Stimulated activated naive CD8-positive, alpha-beta T cell treated with anti-CD3 and anti-CD28 coated beads, Interleukin-15, amount 100 ng/mL, for 72 hours (primary cell): Measurements from ENCODE around the gene UBE2R2.
A peak's percentile ranks its signal among the peaks of the same experiment; 100 is the strongest.
"Not testable (repeated sequence)": the region's sequence is repeated elsewhere in the genome, so short reads cannot be mapped to it uniquely, and the experiment has no call there.

ENCODE experiments used
- ATAC-seq: fragments of 150-1000 bp; cut with Tn5 transposase; 2 replicates; pipeline ENCODE4 v1.10.0; 2021; ENCODE audit warnings: mild to moderate bottlenecking, moderate library complexity
- DNase-seq, 2 donors: peaks; one replicate each; pipeline ENCODE4 v3.0.0; 2021 to 2022
- H3K27ac Mint-ChIP-seq, 2 donors: one replicate each; pipeline ENCODE4 v1.8.0; 2022; ENCODE audit warnings: mild to moderate bottlenecking in 2 of 2, mixed read lengths in 2 of 2, moderate library complexity in 2 of 2
- H3K27me3 Mint-ChIP-seq: one replicate; pipeline ENCODE4 v1.8.0; 2022; ENCODE audit warnings: mixed read lengths
- H3K4me1 Mint-ChIP-seq: one replicate; pipeline ENCODE4 v1.8.0; 2022; ENCODE audit warnings: mild to moderate bottlenecking, mixed read lengths
- H3K4me3 Mint-ChIP-seq, 2 donors: one replicate each; pipeline ENCODE4 v1.8.0; 2022; ENCODE audit warnings: mild to moderate bottlenecking in 2 of 2, mixed read lengths in 2 of 2, moderate library complexity in 1 of 2
- H3K9me3 Mint-ChIP-seq, 2 donors: one replicate each; pipeline ENCODE4 v1.8.0; 2022; ENCODE audit warnings: mixed read lengths in 2 of 2

Gene UBE2R2

DNA sequence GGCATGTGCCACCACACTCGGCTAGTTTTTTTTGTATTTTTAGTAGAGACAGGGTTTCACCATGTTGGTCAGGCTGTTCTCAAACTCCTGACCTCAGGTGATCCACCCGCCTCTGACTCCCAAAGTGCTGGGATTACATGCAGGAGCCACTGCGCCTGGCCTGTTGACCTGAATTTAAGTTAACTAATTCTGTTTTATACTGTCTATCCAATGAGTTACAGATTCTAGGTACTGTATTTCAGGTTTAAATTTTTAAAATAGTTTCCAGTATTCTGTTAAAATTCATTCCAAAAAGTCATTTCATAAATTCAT is 30.9 kb downstream of the UBE2R2 start:
- H3K4me1 Mint-ChIP-seq = peaks cover 34% of the 10 kb centered on the region
- peak overlapping the region in 1 of 2 donors; percentile 4 for H3K27ac Mint-ChIP-seq

DNA sequence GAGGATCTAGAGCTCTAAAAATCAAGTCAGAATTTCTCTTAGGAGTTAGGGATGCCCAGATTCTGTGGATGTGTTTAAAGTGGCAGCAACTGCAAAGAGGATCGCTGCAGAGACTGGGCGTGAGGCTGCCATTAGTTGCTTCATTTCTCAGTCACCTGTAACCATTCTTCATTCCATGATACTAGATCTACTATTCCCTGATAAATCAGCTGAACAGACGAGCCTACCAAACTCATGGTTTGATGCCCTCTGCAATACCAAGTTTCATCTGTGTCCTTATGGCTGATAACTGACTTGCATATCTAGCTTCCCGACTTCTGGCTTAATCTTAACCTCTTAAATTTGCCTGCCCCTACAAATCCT is 33.3 kb downstream of the UBE2R2 start:
- H3K27ac Mint-ChIP-seq = no peak overlapping the region
- DNase-seq (no peak), ATAC-seq (no peak)
- H3K27me3 Mint-ChIP-seq = no peaks in the 10 kb centered on the region
- H3K4me3 Mint-ChIP-seq = no peak overlapping the region
- H3K9me3 Mint-ChIP-seq = no peaks in the 10 kb centered on the region
- peaks cover 28% of the 10 kb centered on the region for H3K4me1 Mint-ChIP-seq

More for the DNA sequence above, 30.9 kb downstream of the UBE2R2 start:
- not testable (repeated sequence) for H3K9me3 Mint-ChIP-seq, H3K27me3 Mint-ChIP-seq, DNase-seq, ATAC-seq, H3K4me3 Mint-ChIP-seq

DNA sequence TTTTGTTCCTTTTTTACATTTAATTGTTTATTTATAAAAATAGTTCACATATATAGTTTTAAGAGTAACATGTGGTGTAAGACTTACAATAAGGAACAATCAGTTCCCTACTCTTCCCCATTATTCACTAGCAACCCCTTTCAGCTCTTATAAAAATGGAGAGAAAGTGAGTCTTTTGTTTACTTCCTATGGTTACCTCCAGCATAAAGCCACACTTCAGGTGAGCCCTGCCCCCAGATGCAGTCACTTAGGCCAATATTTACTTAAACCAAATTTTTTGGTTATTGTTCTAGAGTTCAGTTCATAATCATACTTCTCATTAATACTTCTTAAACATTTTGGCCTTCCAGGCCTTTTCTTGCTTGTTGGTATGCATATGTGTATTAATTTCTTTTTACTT is 33.7 kb downstream of the UBE2R2 start:
- H3K9me3 Mint-ChIP-seq = no peaks in the 10 kb centered on the region
- H3K4me3 Mint-ChIP-seq = no peak overlapping the region
- ATAC-seq = no peak
- H3K27ac Mint-ChIP-seq = no peak overlapping the region
- no peak for DNase-seq
- H3K27me3 Mint-ChIP-seq = no peaks in the 10 kb centered on the region
- peaks cover 32% of the 10 kb centered on the region for H3K4me1 Mint-ChIP-seq

DNA sequence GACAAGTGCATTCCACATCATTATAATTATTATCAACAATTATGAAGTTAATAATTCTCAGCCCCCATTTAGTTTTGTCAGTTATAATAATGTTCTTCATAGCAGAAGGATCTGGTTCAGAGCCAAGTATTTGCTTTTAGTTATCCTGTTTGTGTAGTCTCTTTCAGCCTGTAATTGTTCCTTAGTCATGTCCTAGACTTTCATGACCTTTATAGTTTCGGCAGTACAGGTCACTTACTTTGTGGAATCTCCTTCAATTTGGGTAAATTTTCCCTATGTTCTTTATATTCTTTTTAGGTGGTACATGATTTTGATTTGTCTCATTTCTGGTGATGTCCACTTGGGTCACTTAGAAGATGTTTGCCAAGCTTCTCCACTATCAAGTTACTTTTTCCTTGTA is 34.3 kb downstream of the UBE2R2 start:
- no peak overlapping the region for H3K27ac Mint-ChIP-seq
- peaks cover 31% of the 10 kb centered on the region for H3K4me1 Mint-ChIP-seq
- H3K4me3 Mint-ChIP-seq = no peak overlapping the region
- ATAC-seq = no peak
- H3K27me3 Mint-ChIP-seq = no peaks in the 10 kb centered on the region
- H3K9me3 Mint-ChIP-seq = no peaks in the 10 kb centered on the region
- DNase-seq = no peak

DNA sequence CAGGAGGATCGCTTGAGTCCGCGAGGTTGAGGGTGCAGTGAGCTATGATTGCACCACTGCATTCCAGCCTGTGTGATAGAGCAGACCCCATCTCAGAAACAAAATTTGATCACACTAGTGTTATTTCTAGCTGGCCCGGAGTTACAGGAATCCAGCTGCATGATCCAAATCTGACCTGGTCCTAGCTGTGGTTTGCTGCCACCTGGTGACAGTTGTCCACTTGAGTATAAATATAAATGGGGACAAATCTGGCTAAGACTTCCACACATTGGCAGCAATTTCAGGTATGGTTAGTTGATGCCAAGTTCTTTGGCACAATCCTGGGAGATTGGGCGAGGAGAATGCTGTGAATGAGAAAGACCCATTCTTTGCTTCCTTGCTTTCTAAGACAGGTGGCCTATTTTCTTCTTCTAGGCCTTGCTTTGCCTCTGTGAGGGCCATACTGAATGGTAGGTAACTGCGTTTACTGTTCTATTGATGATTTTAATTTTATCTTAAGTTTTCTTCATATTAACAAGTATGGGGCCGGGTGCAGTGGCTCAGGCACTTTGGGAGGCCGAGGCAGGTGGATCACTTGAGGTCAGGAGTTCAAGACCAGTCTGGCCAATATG is 35.4 kb downstream of the UBE2R2 start:
- peak; percentile 59 for ATAC-seq
- Mint-ChIP-seq H3K9me3 (no peaks in the 10 kb centered on the region), H3K27ac (peak overlapping the region in 1 of 2 donors; percentile 57), H3K27me3 (no peaks in the 10 kb centered on the region), H3K4me3 (no peak overlapping the region), H3K4me1 (peaks cover 31% of the 10 kb centered on the region)
- peak; percentile 21 to 36 for DNase-seq

DNA sequence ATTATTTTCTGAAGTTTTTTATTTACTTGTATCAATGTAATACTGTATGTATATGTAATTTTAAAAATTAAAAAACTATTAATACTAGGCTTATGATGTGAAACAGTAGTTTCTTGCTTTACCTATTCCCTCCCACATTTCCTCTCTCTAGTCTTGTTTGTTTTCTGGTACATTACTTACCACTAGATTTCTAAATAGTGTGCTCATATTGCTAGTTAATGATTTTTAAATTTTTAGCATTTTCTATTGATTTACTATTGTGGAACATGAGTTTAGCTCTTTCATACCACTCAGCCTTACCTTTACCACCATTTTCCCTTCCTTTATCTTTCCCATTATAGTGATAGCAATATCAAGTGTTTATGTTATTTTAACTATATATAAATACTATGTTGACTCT is 39.3 kb downstream of the UBE2R2 start:
- H3K4me1 Mint-ChIP-seq = peaks cover 45% of the 10 kb centered on the region
- no peak overlapping the region for H3K4me3 Mint-ChIP-seq
- H3K27me3 Mint-ChIP-seq = no peaks in the 10 kb centered on the region
- H3K9me3 Mint-ChIP-seq = no peaks in the 10 kb centered on the region
- ATAC-seq (no peak), DNase-seq (no peak)
- H3K27ac Mint-ChIP-seq = no peak overlapping the region

DNA sequence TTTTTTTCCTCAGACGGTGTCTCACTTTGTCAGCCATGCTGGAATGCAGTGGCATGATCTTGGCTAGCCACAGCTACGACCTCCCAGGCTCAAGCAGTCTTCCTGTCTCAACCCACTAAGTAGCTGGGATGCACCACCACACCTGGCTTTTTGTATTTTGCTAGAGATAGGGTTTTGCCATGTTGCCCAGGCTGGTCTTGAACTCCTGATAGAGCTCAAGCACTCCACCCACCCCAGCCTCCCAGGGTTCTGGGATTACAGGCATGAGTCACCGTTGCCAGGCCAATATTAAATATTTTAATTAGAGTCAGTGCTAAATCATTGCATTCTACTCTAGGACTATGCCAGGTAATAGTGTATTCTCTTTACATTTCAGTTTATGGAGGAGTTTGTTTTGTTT is 41.5 kb downstream of the UBE2R2 start:
- Mint-ChIP-seq H3K27me3 (no peaks in the 10 kb centered on the region), H3K4me1 (peaks cover 45% of the 10 kb centered on the region), H3K27ac (no peak overlapping the region), H3K4me3 (no peak overlapping the region), H3K9me3 (no peaks in the 10 kb centered on the region)
- ATAC-seq (no peak), DNase-seq (no peak)

DNA sequence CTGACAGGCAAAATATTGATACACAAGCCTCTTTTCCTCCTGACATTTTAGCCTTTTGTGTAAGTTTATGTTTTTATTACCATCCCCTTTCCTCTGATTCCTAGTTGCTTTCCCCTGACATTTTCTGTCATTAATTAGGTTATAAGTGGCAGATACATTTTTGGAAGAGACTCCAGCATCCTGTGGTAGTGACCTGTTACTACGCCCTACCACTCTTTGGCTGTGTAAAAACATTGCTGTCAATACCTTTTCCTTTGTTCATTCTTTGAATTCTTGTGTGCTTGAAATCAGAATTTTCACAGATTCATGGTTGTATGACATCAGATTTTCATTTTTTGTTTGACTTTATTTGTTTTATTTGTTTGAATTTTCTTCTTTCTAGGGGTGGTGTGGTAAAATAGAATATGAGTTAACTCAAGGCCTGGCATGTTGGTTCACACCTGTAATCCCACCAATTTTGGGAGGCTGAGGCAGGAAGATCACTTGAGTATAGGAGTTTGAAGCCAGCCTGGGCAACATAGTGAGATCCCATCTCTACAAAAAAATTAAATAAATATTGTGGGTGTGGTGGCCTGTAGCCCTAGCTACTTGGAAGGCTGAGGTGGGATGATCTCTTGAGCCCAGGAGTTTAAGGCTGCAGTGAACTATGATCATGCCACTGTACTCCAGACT is 43.4 kb downstream of the UBE2R2 start:
- no peaks in the 10 kb centered on the region for H3K27me3 Mint-ChIP-seq
- H3K4me3 Mint-ChIP-seq = no peak overlapping the region
- peak overlapping the region; percentile 65 to 77 for H3K27ac Mint-ChIP-seq
- peaks cover 39% of the 10 kb centered on the region for H3K4me1 Mint-ChIP-seq
- H3K9me3 Mint-ChIP-seq = no peaks in the 10 kb centered on the region
- ATAC-seq (no peak), DNase-seq (no peak)

DNA sequence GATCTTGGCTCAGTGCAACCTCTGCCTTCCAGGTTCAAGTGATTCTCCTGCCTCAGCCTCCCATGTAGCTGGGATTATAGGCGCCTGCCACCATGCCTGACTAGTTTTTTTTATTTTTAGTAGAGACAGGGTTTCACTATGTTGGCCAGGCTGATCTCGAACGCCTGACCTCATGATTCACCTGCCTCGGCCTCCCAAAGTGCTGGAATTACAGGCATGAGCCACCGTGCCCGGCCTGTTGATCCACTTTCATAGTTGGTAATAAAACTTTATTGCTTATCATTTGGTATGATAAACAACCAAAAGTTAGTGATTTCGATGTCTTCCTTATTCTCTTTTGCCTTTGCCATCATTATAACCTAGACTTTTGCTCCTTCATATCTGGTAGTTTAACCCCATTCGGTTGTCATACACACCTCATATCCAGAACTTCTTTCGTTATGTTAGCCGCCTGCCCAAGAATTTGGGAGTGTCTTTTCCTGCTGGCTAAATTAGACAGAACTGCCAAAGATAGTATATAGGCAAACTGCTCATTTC is 45.0 kb downstream of the UBE2R2 start:
- no peaks in the 10 kb centered on the region for H3K9me3 Mint-ChIP-seq
- ATAC-seq = no peak
- no peak overlapping the region for H3K4me3 Mint-ChIP-seq
- H3K27ac Mint-ChIP-seq = no peak overlapping the region
- H3K27me3 Mint-ChIP-seq = no peaks in the 10 kb centered on the region
- peaks cover 42% of the 10 kb centered on the region for H3K4me1 Mint-ChIP-seq
- DNase-seq = no peak

DNA sequence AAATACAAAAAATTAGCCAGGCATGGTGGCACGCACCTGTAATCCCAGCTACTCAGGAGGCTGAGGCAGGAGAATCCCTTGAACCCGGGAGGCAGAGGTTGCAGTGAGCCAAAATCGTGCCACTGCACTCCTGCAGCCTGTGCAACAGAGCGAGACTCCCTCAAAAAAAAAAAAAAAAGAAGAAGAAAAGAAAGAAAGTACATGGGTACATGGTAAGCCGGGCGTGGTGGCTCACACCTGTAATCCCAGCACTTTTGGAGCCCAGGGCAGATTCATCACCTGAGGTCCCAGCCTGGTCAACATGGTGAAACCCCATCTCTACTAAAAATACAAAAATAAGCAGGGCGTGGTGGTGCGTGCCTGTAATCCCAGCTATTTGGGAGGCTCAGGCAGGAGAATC is 46.1 kb downstream of the UBE2R2 start:
- H3K27me3 Mint-ChIP-seq, H3K4me3 Mint-ChIP-seq, DNase-seq, ATAC-seq, H3K9me3 Mint-ChIP-seq, H3K27ac Mint-ChIP-seq: not testable (repeated sequence)
- peaks cover 48% of the 10 kb centered on the region for H3K4me1 Mint-ChIP-seq

DNA sequence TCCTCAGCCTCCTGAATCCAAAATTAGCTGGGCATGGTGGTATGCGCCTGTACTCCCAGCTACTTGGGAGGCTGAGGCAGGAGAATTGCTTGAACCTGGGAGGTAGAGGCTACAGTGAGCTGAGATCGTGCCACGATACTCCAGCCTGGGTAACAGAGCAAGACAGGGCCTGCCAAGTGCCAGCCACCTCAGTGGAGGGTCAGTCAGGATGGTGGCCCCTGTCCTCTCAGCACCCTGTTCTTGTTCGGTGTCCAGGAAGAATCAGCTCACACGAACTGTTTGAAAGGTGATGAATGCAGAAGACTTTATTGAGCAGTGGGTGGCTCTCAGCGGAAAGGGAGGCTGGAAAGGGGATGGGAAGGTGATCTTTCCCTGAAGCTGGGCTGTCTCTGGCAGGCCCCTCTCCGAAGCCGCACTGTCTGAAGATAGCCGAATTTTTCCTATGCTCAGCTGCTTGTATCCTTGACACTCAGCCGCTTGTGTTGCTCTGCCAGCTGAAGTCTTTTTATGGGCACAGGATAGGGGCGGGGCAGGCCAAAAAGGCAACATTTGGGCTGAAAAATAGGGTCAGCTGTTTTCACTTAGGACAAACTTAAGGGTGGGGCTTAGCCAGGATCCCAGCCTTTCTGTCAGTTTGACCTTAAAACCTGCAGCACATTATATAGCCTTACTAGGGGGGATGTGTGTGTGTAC is 50.9 kb downstream of the UBE2R2 start:
- ATAC-seq = no peak
- H3K9me3 Mint-ChIP-seq = no peaks in the 10 kb centered on the region
- peaks cover 34% of the 10 kb centered on the region for H3K4me1 Mint-ChIP-seq
- H3K27me3 Mint-ChIP-seq = no peaks in the 10 kb centered on the region
- no peak overlapping the region for H3K4me3 Mint-ChIP-seq
- DNase-seq = no peak
- peak overlapping the region in 1 of 2 donors; percentile 41 for H3K27ac Mint-ChIP-seq

DNA sequence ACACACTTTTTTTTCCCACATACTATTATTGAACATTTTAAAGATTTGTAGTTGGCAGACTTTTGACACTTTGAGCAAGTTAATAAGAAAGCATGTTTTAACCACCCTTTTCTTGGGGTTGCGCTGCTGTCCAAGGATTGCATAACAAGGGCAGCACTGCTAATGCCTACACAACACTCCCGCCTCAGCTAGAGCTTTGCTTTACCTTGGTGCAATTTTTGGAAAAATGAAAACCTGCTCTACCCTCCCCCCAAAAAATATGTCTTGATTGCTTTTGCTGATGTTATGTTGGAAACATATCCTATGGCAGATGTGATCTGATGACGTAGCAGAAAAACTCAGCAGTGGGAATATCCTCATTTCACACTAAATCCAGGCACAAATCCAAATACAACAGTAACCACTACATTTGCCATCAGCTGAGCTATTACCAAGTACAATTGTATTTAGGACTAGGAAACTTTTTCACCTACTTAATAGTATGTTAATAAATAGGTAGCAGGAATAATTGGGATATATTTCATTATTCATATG is 51.5 kb downstream of the UBE2R2 start:
- Mint-ChIP-seq H3K27ac (no peak overlapping the region), H3K9me3 (no peaks in the 10 kb centered on the region), H3K4me3 (no peak overlapping the region), H3K4me1 (peaks cover 34% of the 10 kb centered on the region), H3K27me3 (no peaks in the 10 kb centered on the region)
- no peak for DNase-seq
- no peak for ATAC-seq

DNA sequence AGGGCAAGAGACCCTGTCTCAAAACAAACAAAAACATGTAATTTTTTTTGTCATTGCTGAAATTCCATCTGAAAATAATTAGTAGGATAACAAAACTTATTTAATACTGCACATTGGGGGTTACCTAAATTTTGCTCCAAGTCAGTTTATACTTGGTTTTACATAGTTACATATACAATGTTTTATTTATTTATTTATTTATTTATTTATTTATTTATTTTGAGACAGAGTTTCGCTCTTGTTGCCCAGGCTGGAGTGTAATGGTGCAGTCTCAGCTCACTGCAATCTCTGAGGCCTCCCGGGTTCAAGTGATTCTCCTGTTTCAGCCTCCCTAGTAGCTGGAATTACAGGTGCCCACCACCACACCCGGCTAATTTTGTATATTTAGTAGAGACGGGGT is 52.3 kb downstream of the UBE2R2 start:
- not testable (repeated sequence) for H3K27me3 Mint-ChIP-seq, DNase-seq, ATAC-seq, H3K4me3 Mint-ChIP-seq, H3K9me3 Mint-ChIP-seq, H3K27ac Mint-ChIP-seq
- peaks cover 34% of the 10 kb centered on the region for H3K4me1 Mint-ChIP-seq

DNA sequence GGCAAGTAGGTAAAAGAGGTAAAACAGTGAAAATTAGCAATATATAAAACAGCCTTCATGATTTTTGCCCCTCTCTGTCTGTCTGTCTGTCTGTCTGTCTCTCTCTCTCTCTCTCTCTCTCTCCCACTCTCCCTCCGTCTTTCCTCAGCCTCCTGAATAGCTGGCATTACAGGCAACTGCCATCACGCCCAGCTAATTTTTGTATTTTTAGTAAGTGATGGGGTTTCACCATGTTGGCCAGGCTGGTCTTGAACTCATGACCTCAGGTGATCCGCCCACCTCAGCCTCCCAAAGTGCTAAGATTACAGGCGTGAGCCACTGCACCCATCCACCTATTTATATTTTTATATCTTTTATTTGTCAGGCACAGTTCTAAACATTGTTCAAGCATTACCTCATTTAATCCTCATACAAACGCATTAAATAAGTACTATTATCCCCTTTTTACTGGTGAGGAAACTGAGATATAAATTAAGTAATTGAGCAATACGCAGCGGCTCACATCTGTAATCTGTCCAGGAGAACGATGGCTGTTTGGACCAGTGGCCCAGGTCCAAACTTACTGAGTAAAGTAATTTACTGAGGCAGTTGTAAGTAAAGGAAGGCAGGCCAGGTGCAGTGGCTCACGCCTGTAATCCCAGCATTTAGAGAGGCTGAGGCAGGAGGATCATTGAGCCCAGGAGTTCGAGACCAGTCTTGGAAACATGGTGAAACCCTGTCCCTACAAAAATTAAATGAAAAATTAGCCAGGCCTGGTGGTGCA is 60.9 kb downstream of the UBE2R2 start:
- Mint-ChIP-seq H3K27ac (peak overlapping the region in 1 of 2 donors; percentile 21), H3K27me3 (no peaks in the 10 kb centered on the region), H3K4me3 (no peak overlapping the region), H3K9me3 (no peaks in the 10 kb centered on the region), H3K4me1 (peaks cover 42% of the 10 kb centered on the region)
- DNase-seq (no peak), ATAC-seq (no peak)

DNA sequence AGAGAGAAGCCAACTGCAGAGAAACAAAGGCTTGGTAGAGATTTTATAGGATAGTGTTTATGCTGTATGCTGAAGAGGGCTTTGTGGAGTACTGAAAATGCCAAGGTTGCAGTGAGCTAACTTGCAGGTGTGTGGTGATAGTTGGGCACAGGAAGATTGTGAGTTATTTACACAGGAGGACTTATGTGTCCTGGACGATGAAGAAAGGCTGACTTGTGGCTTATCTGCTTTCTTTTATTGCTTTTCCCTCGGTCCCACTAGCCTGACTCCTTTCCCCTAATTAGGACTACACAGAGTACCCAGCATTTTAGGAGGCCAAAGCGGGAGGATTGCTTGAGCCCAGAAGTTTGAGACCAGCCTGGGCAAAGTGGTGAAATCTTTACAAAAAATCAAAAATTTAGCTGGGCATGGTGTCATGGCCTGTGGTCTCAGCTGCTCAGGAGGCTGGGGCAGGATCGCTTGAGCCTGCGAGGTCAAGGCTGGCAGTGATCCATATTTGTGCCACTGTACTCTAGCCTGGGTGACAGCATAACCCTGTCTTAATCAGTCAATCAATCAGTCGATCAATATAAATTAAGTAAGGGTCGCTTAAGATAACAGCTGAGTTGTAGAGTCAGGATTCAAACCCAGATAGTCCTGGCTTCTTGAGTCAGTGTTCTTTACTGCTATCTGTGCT is 61.9 kb downstream of the UBE2R2 start:
- no peak overlapping the region for H3K4me3 Mint-ChIP-seq
- peaks cover 47% of the 10 kb centered on the region for H3K4me1 Mint-ChIP-seq
- H3K27ac Mint-ChIP-seq = peak overlapping the region in 1 of 2 donors; percentile 42
- H3K27me3 Mint-ChIP-seq = no peaks in the 10 kb centered on the region
- no peaks in the 10 kb centered on the region for H3K9me3 Mint-ChIP-seq
- DNase-seq = no peak
- ATAC-seq = no peak
